Upper lobe of left lung (tissue), 6 donors: ENCODE measurements around the gene RRAD. TPM values are rescaled to one million over a fixed set of nuclear protein-coding genes. Genes with fewer than 3 reads are reported as not detected.
A peak's percentile ranks its signal among the peaks of the same experiment; 100 is the strongest.

ENCODE experiments used
- ATAC-seq, 2 donors: fragments of 200-7000 bp; cut with Tn5 transposase; one replicate each; pipeline ENCODE4 v1.9.1; 2022; ENCODE audit warnings: mild to moderate bottlenecking in 2 of 2, moderate library complexity in 2 of 2; ENCODE audit not compliant: low FRiP score in 2 of 2
- DNase-seq, 2 donors: peaks; one replicate each; pipeline ENCODE4 v3.0.0-alpha.2; 2019 to 2020
- H3K27ac ChIP-seq, 4 donors: fragments of 200-600 bp; sonication (generic); one replicate each; pipeline ENCODE4 v1.5.1; 2016 to 2019
- H3K27me3 ChIP-seq, 4 donors: fragments of 200-600 bp; sonication (generic); one replicate each; pipeline ENCODE4 v1.5.1; 2017 to 2019
- H3K36me3 ChIP-seq, 4 donors: fragments of 200-600 bp; sonication (generic); one replicate each; pipeline ENCODE4 v1.5.1; 2016 to 2019
- H3K4me1 ChIP-seq, 4 donors: fragments of 200-600 bp; sonication (generic); one replicate each; pipeline ENCODE4 v1.5.1; 2018 to 2019
- H3K4me3 ChIP-seq, 4 donors: fragments of 200-600 bp; sonication (generic); one replicate each; pipeline ENCODE4 v1.5.1; 2017 to 2019; ENCODE audit warnings: mild to moderate bottlenecking in 2 of 4, moderate library complexity in 1 of 4
- H3K9me3 ChIP-seq, 4 donors: fragments of 200-600 bp; sonication (generic); one replicate each; pipeline ENCODE4 v1.5.1; 2018 to 2019
- EP300 ChIP-seq, 4 donors: sonication (generic); formaldehyde crosslinking; IDR thresholded peaks; one replicate each; pipeline ENCODE4 v1.5.1; 2017; ENCODE audit warnings: antibody characterized with exemption in 4 of 4, control low read depth in 2 of 4
- POLR2A ChIP-seq, 4 donors: fragments of 450-650 bp; IDR thresholded peaks; one replicate each; pipeline ENCODE4 v1.5.1; 2016 to 2017; ENCODE audit warnings: antibody characterized with exemption in 4 of 4, mild to moderate bottlenecking in 2 of 4
- POLR2AphosphoS5 ChIP-seq, 2 donors: sonication (generic); formaldehyde crosslinking; IDR thresholded peaks; one replicate each; pipeline ENCODE4 v1.5.1; 2017; ENCODE audit warnings: antibody characterized with exemption in 2 of 2
- whole genome bisulfite sequencing, 2 donors: methylation state at CpG; one replicate each; pipeline ENCODE4 v1.1.5; 2017 to 2018; 5-methylcytosine and 5-hydroxymethylcytosine counted together
- total RNA-seq, 6 donors: library from RNA; depleted of rRNA in 4 of 6; stranded (reverse); fragments of >200 nt in 4 of 6; gene quantifications; one replicate each; pipeline versions ENCODE4 v1.1.0 to v1.2.1, GENCODE V29; 2016 to 2021
- TF ChIP-seq, protein P1 (sequence below), 6 experiments: fragments of 450-650 bp in 4 of 6; fragments of 200-600 bp in 2 of 6; sonication (generic) in 2 of 6; IDR thresholded peaks; one replicate each; pipeline ENCODE4 v1.5.1; 2016 to 2019; ENCODE audit warnings: antibody characterized with exemption in 6 of 6
- donor health status: DM: no; HTN: no; CAD: no; lungs with moderate emphysema.
- donor health status: DM: no; HTN: yes; CAD: no; lungs with severe emphysema.

The RRAD gene
- total RNA-seq, 6 donors from 2014 or later, result 13.8 to 50.3 (median 47.0) TPM

GRCh38 chr16:66904846-66905632 lies 20.3 kb downstream of the RRAD start:
- H3K4me1 ChIP-seq, result peaks cover 25 to 29% (median 26%) of the 10 kb centered on the region in 4 donors
- TF ChIP-seq EP300 (IDR thresholded peaks at IDR 0.05) (no peak), POLR2AphosphoS5 (IDR thresholded peaks at IDR 0.05) (no peak), POLR2A (IDR thresholded peaks at IDR 0.05) (no peak)
- TF ChIP-seq, protein P1, sequence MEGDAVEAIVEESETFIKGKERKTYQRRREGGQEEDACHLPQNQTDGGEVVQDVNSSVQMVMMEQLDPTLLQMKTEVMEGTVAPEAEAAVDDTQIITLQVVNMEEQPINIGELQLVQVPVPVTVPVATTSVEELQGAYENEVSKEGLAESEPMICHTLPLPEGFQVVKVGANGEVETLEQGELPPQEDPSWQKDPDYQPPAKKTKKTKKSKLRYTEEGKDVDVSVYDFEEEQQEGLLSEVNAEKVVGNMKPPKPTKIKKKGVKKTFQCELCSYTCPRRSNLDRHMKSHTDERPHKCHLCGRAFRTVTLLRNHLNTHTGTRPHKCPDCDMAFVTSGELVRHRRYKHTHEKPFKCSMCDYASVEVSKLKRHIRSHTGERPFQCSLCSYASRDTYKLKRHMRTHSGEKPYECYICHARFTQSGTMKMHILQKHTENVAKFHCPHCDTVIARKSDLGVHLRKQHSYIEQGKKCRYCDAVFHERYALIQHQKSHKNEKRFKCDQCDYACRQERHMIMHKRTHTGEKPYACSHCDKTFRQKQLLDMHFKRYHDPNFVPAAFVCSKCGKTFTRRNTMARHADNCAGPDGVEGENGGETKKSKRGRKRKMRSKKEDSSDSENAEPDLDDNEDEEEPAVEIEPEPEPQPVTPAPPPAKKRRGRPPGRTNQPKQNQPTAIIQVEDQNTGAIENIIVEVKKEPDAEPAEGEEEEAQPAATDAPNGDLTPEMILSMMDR (IDR thresholded peaks at IDR 0.05), result no peak
- H3K9me3 ChIP-seq, result no peaks in the 10 kb centered on the region
- no peak overlapping the region for H3K4me3 ChIP-seq
- no peaks in the 10 kb centered on the region for H3K36me3 ChIP-seq
- ATAC-seq (no peak), DNase-seq (no peak)
- H3K27me3 ChIP-seq, result no peaks in the 10 kb centered on the region
- WGBS, 2 donors, result 53 to 61% methylated on average over 7 to 16 of the region's 16 CpGs
- peak overlapping the region in 3 of 4 donors; percentile 57 to 60 (median 59) for H3K27ac ChIP-seq

DNA sequence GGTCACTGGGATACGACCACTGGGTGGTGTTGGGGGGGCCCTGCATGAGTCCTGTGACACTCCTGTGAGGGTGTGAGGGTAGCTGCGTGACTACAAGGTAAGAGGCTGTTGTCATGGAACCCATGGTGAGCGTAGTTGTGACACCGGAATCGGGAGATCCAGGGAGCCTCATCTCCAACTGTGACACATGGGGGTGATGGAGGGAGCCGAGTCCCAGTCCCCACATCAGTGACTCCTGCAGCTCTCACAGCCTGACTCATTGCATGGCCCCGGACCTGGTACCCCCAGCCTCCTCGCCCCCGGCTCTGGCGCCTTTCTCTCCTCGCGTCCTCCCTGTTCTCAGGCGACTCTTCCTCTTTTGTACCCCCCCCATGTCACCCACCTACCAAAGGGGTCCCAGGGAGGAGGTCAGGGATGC lies 20.9 kb downstream of the RRAD start:
- WGBS, 2 donors, result 92 to 98% methylated on average over 12 to 13 of the region's 13 CpGs
- no peak overlapping the region for H3K4me3 ChIP-seq
- peak overlapping the region; percentile 27 to 67 (median 60) for H3K27ac ChIP-seq
- no peak for DNase-seq
- no peaks in the 10 kb centered on the region for H3K27me3 ChIP-seq
- H3K9me3 ChIP-seq, result no peaks in the 10 kb centered on the region
- no peak for ATAC-seq
- H3K36me3 ChIP-seq, result no peaks in the 10 kb centered on the region
- H3K4me1 ChIP-seq, result peaks cover 31 to 35% (median 32%) of the 10 kb centered on the region in 4 donors
- TF ChIP-seq POLR2A (IDR thresholded peaks at IDR 0.05) (no peak), POLR2AphosphoS5 (IDR thresholded peaks at IDR 0.05) (no peak), EP300 (IDR thresholded peaks at IDR 0.05) (no peak)
- TF ChIP-seq, protein P1 (IDR thresholded peaks at IDR 0.05), result no peak

- Histone ChIP-seq H3K27ac (peak overlapping the region; percentile 27 to 67 (median 60)), H3K9me3 (no peaks in the 10 kb centered on the region), H3K4me3 (no peak overlapping the region), H3K27me3 (no peaks in the 10 kb centered on the region), H3K36me3 (no peaks in the 10 kb centered on the region), H3K4me1 (peaks cover 36 to 39% (median 38%) of the 10 kb centered on the region in 4 donors)
- no peak for TF ChIP-seq POLR2A (IDR thresholded peaks at IDR 0.05)
- TF ChIP-seq POLR2AphosphoS5 (IDR thresholded peaks at IDR 0.05), result no peak
- TF ChIP-seq, protein P1 (IDR thresholded peaks at IDR 0.05), result no peak
- no peak for DNase-seq
- ATAC-seq, result no peak
- 77 to 83% methylated on average over 6 to 11 of the region's 11 CpGs for WGBS, 2 donors
Measured at GRCh38 chr16:66903544-66904427, 21.5 kb downstream of the RRAD start.

DNA sequence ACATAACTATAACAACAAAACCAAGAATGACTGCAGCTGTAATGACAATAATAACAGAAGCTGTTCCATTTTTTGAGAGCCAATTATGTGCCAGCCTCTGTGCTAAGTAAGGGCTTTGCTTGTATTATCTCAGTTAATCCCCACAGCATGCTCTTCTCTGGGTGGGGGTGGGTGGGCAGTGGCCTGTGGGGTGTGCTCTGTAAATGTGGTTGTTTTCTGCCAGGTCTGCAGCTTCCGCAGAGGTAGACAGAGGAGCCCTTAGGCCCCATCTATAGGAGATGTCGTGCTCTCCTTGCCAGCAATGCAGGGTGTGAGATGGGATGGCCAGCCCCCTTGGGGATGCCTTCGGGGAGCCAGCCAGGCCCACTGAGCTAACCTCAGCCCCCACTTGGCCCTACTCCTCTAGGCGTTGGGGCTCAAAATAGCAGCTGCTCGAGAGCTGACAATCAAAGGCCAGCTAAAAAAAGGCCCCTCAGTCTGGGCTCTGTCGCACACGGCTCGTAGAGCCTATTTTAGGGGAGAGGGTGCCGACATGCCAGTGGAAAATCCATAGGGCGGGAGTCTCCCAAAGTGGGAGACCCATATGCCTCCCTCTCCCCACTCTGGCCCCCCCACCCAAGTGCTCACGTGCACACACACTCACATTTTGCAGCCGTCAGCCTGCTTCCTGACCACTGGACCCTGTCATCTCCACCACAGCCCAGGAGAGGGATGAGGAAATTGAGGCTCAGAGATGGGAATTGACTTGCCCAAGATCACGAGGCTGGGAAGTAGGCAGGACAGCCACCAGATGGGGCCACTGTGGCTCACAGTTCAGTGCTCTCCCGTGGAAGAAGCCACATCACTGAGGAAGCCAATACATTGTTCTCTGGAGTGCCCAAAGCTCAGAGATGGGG lies 22.4 kb downstream of the RRAD start:
- H3K36me3 ChIP-seq, result no peaks in the 10 kb centered on the region
- H3K4me3 ChIP-seq, result no peak overlapping the region
- ATAC-seq, result no peak
- H3K9me3 ChIP-seq, result no peaks in the 10 kb centered on the region
- H3K27me3 ChIP-seq, result no peaks in the 10 kb centered on the region
- 63 to 65% methylated on average over 7 to 13 of the region's 14 CpGs for WGBS, 2 donors
- TF ChIP-seq EP300 (IDR thresholded peaks at IDR 0.05), result peak in 1 of 4 donors; percentile 27
- TF ChIP-seq, protein P1 (IDR thresholded peaks at IDR 0.05), result no peak
- no peak for DNase-seq
- peaks cover 36 to 43% (median 40%) of the 10 kb centered on the region in 4 donors for H3K4me1 ChIP-seq
- peak overlapping the region; percentile 27 to 67 (median 60) for H3K27ac ChIP-seq
